ENCODE results near the gene WFDC12.

The WFDC12 gene

DNA sequence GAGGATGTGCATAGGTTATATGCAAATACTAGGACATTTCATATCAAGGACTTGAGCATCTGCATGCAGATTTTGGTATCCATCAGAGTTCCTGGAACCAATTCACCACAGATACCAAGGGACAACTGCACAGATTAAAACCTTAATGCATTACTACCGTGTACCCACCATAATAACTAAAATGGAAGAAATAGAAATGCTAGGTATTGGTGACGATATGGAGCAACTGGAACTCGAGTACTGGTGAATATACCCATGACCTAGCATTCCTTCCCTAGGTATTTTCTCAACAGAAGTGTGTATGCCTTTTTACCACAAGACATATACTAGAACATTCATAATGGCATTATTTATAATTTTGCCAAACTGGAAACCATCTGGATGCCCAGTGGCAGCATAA, 41.8 kb downstream of the WFDC12 start:
- Mint-ChIP-seq H3K27me3 (no peaks in the 10 kb centered on the region), H3K4me1 (peaks cover 28% of the 10 kb centered on the region), H3K36me3 (ENCODE audit: insufficient read depth) (peaks cover 63% of the 10 kb centered on the region), H3K27ac (ENCODE audit: low read depth) (no peak overlapping the region), H3K4me3 (no peak overlapping the region), H3K9me3 (peaks cover 4% of the 10 kb centered on the region)
- DNase-seq (ENCODE audit: low spot score in 2 of 2) (no peak), ATAC-seq (replicated peaks; ENCODE audit: extremely low read depth, poor library complexity, severe bottlenecking) (no peak)

DNA sequence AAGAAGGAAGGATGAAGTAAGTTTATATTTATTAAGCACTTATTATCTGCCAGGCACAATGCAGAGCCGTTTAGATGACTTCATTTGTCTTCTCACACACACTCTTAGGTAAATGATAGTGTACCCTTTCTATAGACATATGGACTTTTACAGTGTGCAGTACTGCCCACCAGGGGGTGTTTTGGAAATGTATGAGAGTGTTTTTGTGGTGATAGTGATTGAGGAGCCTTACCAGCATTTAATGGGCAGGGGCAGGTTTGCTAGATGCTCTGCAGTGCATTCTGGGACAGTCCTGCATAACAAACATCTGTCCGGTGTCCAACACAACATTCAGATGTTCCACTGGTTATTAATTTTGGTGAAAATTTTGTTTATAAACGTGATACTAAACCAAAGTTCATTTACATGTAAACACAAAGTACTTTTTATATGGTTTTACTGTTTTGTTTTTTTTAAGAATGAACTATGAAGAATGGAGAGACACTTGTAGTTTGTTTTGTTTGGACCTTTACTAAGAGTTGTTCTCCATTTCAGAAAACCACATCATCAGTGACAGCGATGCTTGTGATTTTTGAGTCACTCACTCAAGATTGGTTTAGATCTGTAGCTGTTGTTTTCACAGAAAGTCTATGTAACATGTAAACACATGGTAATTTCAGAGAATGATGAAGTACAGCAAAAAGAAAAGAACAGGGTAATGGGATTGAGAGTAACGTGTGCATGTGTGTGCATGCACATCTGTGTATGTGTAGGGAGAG, 43.2 kb downstream of the WFDC12 start:
- DNase-seq (ENCODE audit: low spot score in 2 of 2) (no peak), ATAC-seq (replicated peaks; ENCODE audit: extremely low read depth, poor library complexity, severe bottlenecking) (no peak)
- Mint-ChIP-seq H3K9me3 (peaks cover 4% of the 10 kb centered on the region), H3K27me3 (no peaks in the 10 kb centered on the region), H3K4me1 (peaks cover 14% of the 10 kb centered on the region), H3K27ac (ENCODE audit: low read depth) (peak overlapping the region; percentile 7), H3K4me3 (no peak overlapping the region), H3K36me3 (ENCODE audit: insufficient read depth) (peaks cover 71% of the 10 kb centered on the region)

- Mint-ChIP-seq H3K9me3 (peaks cover 4% of the 10 kb centered on the region), H3K4me3 (no peak overlapping the region), H3K27me3 (no peaks in the 10 kb centered on the region), H3K36me3 (ENCODE audit: insufficient read depth) (peaks cover 80% of the 10 kb centered on the region), H3K4me1 (peaks cover 20% of the 10 kb centered on the region), H3K27ac (ENCODE audit: low read depth) (no peak overlapping the region)
- DNase-seq (ENCODE audit: low spot score in 2 of 2) (no peak), ATAC-seq (replicated peaks; ENCODE audit: extremely low read depth, poor library complexity, severe bottlenecking) (no peak)
Observed at GRCh38 chr20:45077559-45077958, 46.7 kb downstream of the WFDC12 start.

Data from central memory CD8-positive, alpha-beta T cell (primary cell).